Heart right ventricle (tissue), 16 donors: ENCODE measurements around the gene GSE1. TPM values are rescaled to one million over a fixed set of nuclear protein-coding genes. Genes with fewer than 3 reads are reported as not detected.

Experiments
- ATAC-seq, 8 donors: fragments of 200-7000 bp; cut with Tn5 transposase; one replicate each; pipeline ENCODE4 v1.9.1; 2020; ENCODE audit warnings: mild to moderate bottlenecking in 8 of 8, moderate library complexity in 8 of 8, moderate number of reproducible peaks in 1 of 8
- DNase-seq, 2 donors: peaks; one replicate each; pipeline ENCODE4 v3.0.0-alpha.2; 2020
- H3K27ac ChIP-seq, 10 donors: fragments of 200-600 bp; sonication (generic) in 2 of 10; one replicate each; pipeline versions ENCODE4 v1.5.0 to v1.8.0; 2020 to 2022; ENCODE audit warnings: mild to moderate bottlenecking in 3 of 10
- H3K27me3 ChIP-seq, 7 donors: fragments of 200-600 bp; one replicate each; pipeline ENCODE4 v1.8.0; 2021 to 2022; ENCODE audit warnings: mild to moderate bottlenecking in 2 of 7
- H3K36me3 ChIP-seq, 9 donors: fragments of 200-600 bp; sonication (generic) in 1 of 9; one replicate each; pipeline versions ENCODE4 v1.5.0 to v1.8.0; 2020 to 2022; ENCODE audit warnings: mild to moderate bottlenecking in 2 of 9
- H3K4me1 ChIP-seq, 9 donors: fragments of 200-600 bp; sonication (generic) in 1 of 9; one replicate each; pipeline versions ENCODE4 v1.5.0 to v1.8.0; 2020 to 2022; ENCODE audit warnings: mild to moderate bottlenecking in 4 of 9
- H3K4me3 ChIP-seq, 10 donors: fragments of 200-600 bp; sonication (generic) in 2 of 10; one replicate each; pipeline versions ENCODE4 v1.5.0 to v1.8.0; 2020 to 2022; ENCODE audit warnings: mild to moderate bottlenecking in 7 of 10, moderate library complexity in 2 of 10
- H3K9me3 ChIP-seq, 11 donors: fragments of 200-600 bp in 10 of 11; sonication (generic) in 2 of 11; one replicate each; pipeline versions ENCODE4 v1.5.0 to v1.8.0; 2013 to 2022; ENCODE audit warnings: mild to moderate bottlenecking in 2 of 11, control low read depth in 1 of 11, moderate library complexity in 1 of 11
- WGBS, 2 donors: extraction: QIAGEN DNeasy Blood & Tissue Kit; methylation state at CpG; one replicate each; pipeline ENCODE4 v1.1.7; 2013; ENCODE audit warnings: inconsistent platforms in 1 of 2; 5-methylcytosine and 5-hydroxymethylcytosine counted together
- intact Hi-C, 10 donors: fragments of 100-400 bp; cut with DNase I; formaldehyde crosslinking; loops; one replicate each; pipeline versions ENCODE4 v1.11.1 to v1.14.2; 2022
- polyA plus RNA-seq, 2 donors: library from polyadenylated mRNA; stranded (reverse); fragments of 200-250 nt; gene quantifications; one replicate each; pipeline ENCODE4 v1.2.3, GENCODE V29; 2013
- total RNA-seq, 10 donors: library from RNA; stranded (reverse); fragmentation: NEBNext Ultra II Directional in 3 of 10; extraction: Animal tissue kit (Norgen Biotek cat#: 25700) in 3 of 10; gene quantifications; one replicate each; pipeline versions ENCODE4 v1.2.1 to v1.2.4, GENCODE V29; 2021 to 2023
- TF ChIP-seq, protein P1 (sequence below), 9 donors: fragments of 200-600 bp; sonication (generic) in 2 of 9; IDR thresholded peaks; one replicate each; pipeline versions ENCODE4 v1.5.0 to v1.8.0; 2021 to 2022; ENCODE audit warnings: antibody characterized with exemption in 9 of 9, mild to moderate bottlenecking in 5 of 9, moderate library complexity in 1 of 9
- donor health status: Arrhythmogenic right ventricular cardiomyopathy.
- donor health status: ischemic (EF 13 %, LVEDD 7.1; RV severe dilation, severe dysfunction).
- donor health status: healthy with polysubstance abuse.
- donor health status: DM: no; HTN: yes; CAD: no.
- donor health status: DM: no; HTN: no; CAD: no.
- donor health status: ischemic (EF 25% LVEDD 6.9; RV normal size, moderate dysfunction).
- donor health status: ischemic (EF 25% LVEDD 5.7; RV mildly dilated, moderate dysfunction).
- donor health status: healthy.
- donor health status: DM: yes; HTN: yes; CAD: no.
- donor health status: Ischemic cardiomyopathy.
- donor health status: ischemic (EF 35%, LVEDD 5.7; RV mildly dilated, moderate dysfunction).
- donor health status: nonischemic (EF 11% LVEDD 7.7; RV severe dilation, severe dysfunction).
- donor health status: DM: yes; HTN: yes; CAD: no.
- donor health status: PGD.
- donor health status: ischemic (EF 29% LVEDD 5.4; RV normal size, mild dysfunction).
- donor health status: nonischemic (EF 23%, LVEDD 6.1; RV moderate dilation, normal function).

GSE1 gene
- total and polyA plus RNA-seq, 12 donors: 15.6 to 53.2 (median 32.6) TPM

DNA sequence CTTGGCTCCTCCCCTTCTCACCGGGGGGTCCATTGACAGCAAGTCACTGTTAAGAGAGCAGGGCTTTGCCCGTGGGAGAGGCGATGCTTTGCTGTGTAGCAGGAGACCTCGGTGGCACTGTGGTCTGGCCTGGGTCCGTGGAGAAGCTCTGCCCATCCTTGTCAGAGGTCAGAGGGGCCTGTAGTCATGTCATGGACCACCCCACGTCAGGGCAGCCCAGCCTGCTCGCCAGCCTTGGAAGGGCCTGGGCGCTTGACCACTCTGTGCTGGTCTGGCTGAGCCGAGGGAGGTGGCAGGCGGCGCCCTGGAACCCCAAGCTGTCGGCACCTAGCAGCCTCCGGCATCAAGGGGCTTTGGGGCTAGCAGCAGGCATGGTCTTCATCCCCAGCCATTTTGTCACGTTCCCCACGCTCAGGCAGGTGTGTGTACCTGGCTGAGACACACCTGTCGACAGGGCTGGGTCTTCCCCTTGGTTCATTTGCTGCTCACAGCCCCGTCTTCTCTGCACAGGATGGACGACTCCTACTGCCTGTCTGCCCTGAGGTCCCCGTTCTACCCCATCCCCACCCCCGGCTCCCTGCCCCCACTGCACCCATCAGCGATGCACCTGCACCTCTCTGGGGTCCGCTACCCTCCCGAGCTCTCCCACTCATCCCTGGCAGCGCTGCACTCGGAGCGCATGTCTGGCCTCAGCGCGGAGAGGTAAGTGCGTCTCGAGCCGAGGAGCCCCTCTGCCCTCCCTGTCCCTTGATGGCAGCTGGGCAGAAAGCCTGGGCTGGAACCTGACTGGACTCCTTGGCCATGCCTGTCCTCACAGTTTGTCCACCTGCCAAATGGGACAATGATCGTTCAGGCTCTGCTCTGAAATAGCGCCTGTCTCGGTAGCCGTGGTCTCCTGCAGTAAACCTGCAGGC, 42.4 kb downstream of the GSE1 start:
- Histone ChIP-seq H3K36me3 (peaks cover 0 to 70% (median 36%) of the 10 kb centered on the region in 9 donors), H3K4me3 (no peak overlapping the region), H3K27me3 (no peaks in the 10 kb centered on the region), H3K27ac (no peak overlapping the region), H3K4me1 (peaks cover 13 to 50% (median 32%) of the 10 kb centered on the region in 9 donors), H3K9me3 (no peaks in the 10 kb centered on the region)
- peak in 1 of 2 donors; percentile 8 for DNase-seq
- ATAC-seq: no peak
- TF ChIP-seq, protein P1, sequence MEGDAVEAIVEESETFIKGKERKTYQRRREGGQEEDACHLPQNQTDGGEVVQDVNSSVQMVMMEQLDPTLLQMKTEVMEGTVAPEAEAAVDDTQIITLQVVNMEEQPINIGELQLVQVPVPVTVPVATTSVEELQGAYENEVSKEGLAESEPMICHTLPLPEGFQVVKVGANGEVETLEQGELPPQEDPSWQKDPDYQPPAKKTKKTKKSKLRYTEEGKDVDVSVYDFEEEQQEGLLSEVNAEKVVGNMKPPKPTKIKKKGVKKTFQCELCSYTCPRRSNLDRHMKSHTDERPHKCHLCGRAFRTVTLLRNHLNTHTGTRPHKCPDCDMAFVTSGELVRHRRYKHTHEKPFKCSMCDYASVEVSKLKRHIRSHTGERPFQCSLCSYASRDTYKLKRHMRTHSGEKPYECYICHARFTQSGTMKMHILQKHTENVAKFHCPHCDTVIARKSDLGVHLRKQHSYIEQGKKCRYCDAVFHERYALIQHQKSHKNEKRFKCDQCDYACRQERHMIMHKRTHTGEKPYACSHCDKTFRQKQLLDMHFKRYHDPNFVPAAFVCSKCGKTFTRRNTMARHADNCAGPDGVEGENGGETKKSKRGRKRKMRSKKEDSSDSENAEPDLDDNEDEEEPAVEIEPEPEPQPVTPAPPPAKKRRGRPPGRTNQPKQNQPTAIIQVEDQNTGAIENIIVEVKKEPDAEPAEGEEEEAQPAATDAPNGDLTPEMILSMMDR (IDR thresholded peaks at IDR 0.05): no peak
- 91 to 94% methylated on average over 35 of the region's 35 CpGs for whole genome bisulfite sequencing, 2 donors
- intact Hi-C loops: loop anchor here in 1 of 10 donors (5.0 kb wide), 1 partner anchor 62 kb away; no protein-coding TSS in a partner anchor

- no peaks in the 10 kb centered on the region for H3K27me3 ChIP-seq
- H3K4me3 ChIP-seq: no peak overlapping the region
- H3K4me1 ChIP-seq: peaks cover 7 to 44% (median 25%) of the 10 kb centered on the region in 9 donors
- TF ChIP-seq, protein P1 (IDR thresholded peaks at IDR 0.05): no peak
- ATAC-seq (no peak), DNase-seq (peak in 1 of 2 donors; percentile 9)
- 94 to 96% methylated on average over 59 of the region's 59 CpGs for whole genome bisulfite sequencing, 2 donors
- no peak overlapping the region for H3K27ac ChIP-seq
- intact Hi-C loops: loop anchor here in 1 of 10 donors (5.0 kb wide), 1 partner anchor 61 kb away; no protein-coding TSS in a partner anchor
- no peaks in the 10 kb centered on the region for H3K9me3 ChIP-seq
- H3K36me3 ChIP-seq: peaks cover 0 to 76% (median 40%) of the 10 kb centered on the region in 9 donors
Measured at GRCh38 chr16:85656351-85657266, 43.5 kb downstream of the GSE1 start.

- TF ChIP-seq, protein P1 (IDR thresholded peaks at IDR 0.05): no peak
- no peaks in the 10 kb centered on the region for H3K9me3 ChIP-seq
- H3K4me1 ChIP-seq: peaks cover 7 to 37% (median 19%) of the 10 kb centered on the region in 9 donors
- no peak overlapping the region for H3K27ac ChIP-seq
- WGBS, 2 donors: 94 to 95% methylated on average over 21 of the region's 21 CpGs
- no peak overlapping the region for H3K4me3 ChIP-seq
- H3K27me3 ChIP-seq: no peaks in the 10 kb centered on the region
- intact Hi-C loops: loop anchor here in 1 of 10 donors (5.0 kb wide), 1 partner anchor 60 kb away; no protein-coding TSS in a partner anchor
- H3K36me3 ChIP-seq: peaks cover 0 to 83% (median 45%) of the 10 kb centered on the region in 9 donors
- DNase-seq (no peak), ATAC-seq (no peak)
Measured at GRCh38 chr16:85657267-85657650, 44.1 kb downstream of the GSE1 start.

DNA sequence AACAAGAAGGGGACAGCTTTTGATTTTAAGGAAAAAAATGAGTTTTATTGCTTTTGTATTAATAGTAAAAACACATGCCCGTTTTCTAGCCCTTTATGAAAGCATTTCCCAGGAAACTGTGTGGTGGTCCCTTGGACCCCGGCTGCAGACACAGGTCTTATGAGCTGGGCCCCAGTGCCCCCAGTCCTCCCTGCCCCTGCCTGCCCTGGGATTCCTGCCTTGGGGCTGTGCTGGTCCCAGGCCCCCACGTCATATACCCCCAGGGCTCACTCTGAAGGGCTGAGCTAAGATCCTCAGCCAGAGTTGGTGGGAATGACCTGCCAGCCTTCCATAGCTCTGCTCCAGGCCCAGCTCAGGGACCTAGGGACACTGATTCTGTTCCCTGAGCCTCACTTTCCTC, 44.9 kb downstream of the GSE1 start:
- DNase-seq: no peak
- peaks cover 5 to 31% (median 16%) of the 10 kb centered on the region in 9 donors for H3K4me1 ChIP-seq
- TF ChIP-seq, protein P1 (IDR thresholded peaks at IDR 0.05): no peak
- WGBS, 2 donors: 91 to 92% methylated on average over 3 of the region's 3 CpGs
- no peak overlapping the region for H3K4me3 ChIP-seq
- H3K9me3 ChIP-seq: no peaks in the 10 kb centered on the region
- H3K27me3 ChIP-seq: no peaks in the 10 kb centered on the region
- intact Hi-C loops: loop anchor here in 2 of 10 donors (2.0 to 5.0 kb wide), 2 partner anchors 59 to 61 kb away; no protein-coding TSS in a partner anchor
- H3K36me3 ChIP-seq: peaks cover 0 to 90% (median 47%) of the 10 kb centered on the region in 9 donors
- H3K27ac ChIP-seq: no peak overlapping the region
- ATAC-seq: no peak
